ENCODE results near the gene GP9.
"Not testable (repeated sequence)": the region's sequence is repeated elsewhere in the genome, so short reads cannot be mapped to it uniquely, and the experiment has no call there.

DNA sequence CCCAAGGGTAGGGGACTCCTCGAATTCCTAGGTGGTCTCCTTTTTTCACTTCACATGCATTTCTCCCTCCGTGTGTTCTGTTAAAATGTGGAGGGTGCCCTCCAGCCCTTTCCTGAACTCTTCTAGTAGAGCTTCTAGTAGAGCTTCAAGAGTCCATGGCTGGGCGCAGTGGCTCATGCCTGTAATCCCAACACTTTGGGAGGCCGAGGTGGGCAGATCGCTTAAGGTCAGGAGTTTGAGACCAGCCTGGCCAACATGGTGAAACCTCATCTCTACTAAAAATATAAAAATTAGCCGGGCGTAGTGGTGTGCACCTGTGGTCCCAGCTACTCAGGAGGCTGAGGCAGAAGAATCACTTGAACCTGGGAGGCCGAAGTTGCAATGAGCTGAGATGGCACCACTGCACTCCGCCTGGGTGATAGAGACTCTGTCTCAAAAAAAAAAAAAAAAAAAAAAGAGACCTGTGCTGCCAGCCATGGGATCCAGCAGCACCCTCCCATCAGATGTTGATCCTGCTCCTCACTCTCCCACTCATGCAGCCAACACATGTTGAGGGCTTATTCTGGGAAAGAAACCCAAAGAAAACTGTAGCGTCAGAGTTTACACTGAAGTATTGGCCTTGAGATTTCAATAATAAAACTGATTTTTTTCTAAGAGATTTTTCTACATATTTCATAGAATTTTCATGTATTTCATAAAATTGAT, 50.6 kb downstream of the GP9 start:
- TF ChIP-seq, protein P1, sequence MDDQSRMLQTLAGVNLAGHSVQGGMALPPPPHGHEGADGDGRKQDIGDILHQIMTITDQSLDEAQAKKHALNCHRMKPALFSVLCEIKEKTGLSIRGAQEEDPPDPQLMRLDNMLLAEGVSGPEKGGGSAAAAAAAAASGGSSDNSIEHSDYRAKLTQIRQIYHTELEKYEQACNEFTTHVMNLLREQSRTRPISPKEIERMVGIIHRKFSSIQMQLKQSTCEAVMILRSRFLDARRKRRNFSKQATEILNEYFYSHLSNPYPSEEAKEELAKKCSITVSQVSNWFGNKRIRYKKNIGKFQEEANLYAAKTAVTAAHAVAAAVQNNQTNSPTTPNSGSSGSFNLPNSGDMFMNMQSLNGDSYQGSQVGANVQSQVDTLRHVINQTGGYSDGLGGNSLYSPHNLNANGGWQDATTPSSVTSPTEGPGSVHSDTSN (IDR thresholded peaks at IDR 0.05) = not testable (repeated sequence)
- not testable (repeated sequence) for TF ChIP-seq CTCF (IDR thresholded peaks at IDR 0.05); CBX2 (IDR thresholded peaks at IDR 0.05; ENCODE audit: borderline replicate concordance, low read depth); MYC (IDR thresholded peaks at IDR 0.05; ENCODE audit: borderline replicate concordance, low read length); RFX5 (IDR thresholded peaks at IDR 0.05); JUN (IDR thresholded peaks at IDR 0.05); RAD21 (conservative IDR thresholded peaks at IDR 0.05 in 1 of 2, IDR thresholded peaks at IDR 0.05 in 1 of 2); POLR2AphosphoS2 (conservative IDR thresholded peaks at IDR 0.05; ENCODE audit: low read length)
- TF ChIP-seq, protein P2, sequence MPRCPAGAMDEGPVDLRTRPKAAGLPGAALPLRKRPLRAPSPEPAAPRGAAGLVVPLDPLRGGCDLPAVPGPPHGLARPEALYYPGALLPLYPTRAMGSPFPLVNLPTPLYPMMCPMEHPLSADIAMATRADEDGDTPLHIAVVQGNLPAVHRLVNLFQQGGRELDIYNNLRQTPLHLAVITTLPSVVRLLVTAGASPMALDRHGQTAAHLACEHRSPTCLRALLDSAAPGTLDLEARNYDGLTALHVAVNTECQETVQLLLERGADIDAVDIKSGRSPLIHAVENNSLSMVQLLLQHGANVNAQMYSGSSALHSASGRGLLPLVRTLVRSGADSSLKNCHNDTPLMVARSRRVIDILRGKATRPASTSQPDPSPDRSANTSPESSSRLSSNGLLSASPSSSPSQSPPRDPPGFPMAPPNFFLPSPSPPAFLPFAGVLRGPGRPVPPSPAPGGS (IDR thresholded peaks at IDR 0.05) = not testable (repeated sequence)
- TF ChIP-seq, protein P3, sequence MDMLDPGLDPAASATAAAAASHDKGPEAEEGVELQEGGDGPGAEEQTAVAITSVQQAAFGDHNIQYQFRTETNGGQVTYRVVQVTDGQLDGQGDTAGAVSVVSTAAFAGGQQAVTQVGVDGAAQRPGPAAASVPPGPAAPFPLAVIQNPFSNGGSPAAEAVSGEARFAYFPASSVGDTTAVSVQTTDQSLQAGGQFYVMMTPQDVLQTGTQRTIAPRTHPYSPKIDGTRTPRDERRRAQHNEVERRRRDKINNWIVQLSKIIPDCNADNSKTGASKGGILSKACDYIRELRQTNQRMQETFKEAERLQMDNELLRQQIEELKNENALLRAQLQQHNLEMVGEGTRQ (IDR thresholded peaks at IDR 0.05) = not testable (repeated sequence)
- TF ChIP-seq, protein P4, sequence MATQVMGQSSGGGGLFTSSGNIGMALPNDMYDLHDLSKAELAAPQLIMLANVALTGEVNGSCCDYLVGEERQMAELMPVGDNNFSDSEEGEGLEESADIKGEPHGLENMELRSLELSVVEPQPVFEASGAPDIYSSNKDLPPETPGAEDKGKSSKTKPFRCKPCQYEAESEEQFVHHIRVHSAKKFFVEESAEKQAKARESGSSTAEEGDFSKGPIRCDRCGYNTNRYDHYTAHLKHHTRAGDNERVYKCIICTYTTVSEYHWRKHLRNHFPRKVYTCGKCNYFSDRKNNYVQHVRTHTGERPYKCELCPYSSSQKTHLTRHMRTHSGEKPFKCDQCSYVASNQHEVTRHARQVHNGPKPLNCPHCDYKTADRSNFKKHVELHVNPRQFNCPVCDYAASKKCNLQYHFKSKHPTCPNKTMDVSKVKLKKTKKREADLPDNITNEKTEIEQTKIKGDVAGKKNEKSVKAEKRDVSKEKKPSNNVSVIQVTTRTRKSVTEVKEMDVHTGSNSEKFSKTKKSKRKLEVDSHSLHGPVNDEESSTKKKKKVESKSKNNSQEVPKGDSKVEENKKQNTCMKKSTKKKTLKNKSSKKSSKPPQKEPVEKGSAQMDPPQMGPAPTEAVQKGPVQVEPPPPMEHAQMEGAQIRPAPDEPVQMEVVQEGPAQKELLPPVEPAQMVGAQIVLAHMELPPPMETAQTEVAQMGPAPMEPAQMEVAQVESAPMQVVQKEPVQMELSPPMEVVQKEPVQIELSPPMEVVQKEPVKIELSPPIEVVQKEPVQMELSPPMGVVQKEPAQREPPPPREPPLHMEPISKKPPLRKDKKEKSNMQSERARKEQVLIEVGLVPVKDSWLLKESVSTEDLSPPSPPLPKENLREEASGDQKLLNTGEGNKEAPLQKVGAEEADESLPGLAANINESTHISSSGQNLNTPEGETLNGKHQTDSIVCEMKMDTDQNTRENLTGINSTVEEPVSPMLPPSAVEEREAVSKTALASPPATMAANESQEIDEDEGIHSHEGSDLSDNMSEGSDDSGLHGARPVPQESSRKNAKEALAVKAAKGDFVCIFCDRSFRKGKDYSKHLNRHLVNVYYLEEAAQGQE (IDR thresholded peaks at IDR 0.05) = not testable (repeated sequence)
